Hepatocyte (in vitro differentiated cells): ENCODE data around the gene FOXA1. TPM values are rescaled to one million over a fixed set of nuclear protein-coding genes. Genes with fewer than 3 reads are reported as not detected.

Source experiments
- DNase-seq: peaks from one replicate; pipeline ENCODE4 v3.0.0-alpha.2; 2016; ENCODE audit warnings: low spot score
- H2AFZ ChIP-seq: fragments of 200-600 bp; sonication (generic); 2 replicates; pipeline ENCODE4 v1.6.0; 2016; ENCODE audit warnings: antibody characterized with exemption, mild to moderate bottlenecking
- H3K27ac ChIP-seq: fragments of 200-600 bp; sonication (generic); 2 replicates; pipeline ENCODE4 v1.5.1; 2016; ENCODE audit warnings: mild to moderate bottlenecking
- H3K27me3 ChIP-seq: fragments of 200-600 bp; sonication (generic); 2 replicates; pipeline ENCODE4 v1.6.1; 2016
- H3K36me3 ChIP-seq: fragments of 200-600 bp; sonication (generic); replicated peaks from 2 replicates; pipeline ENCODE4 v1.5.1; 2016; ENCODE audit warnings: low read depth; ENCODE audit not compliant: insufficient read depth
- H3K4me1 ChIP-seq: fragments of 200-600 bp; sonication (generic); 2 replicates; pipeline ENCODE4 v1.5.1; 2016; ENCODE audit warnings: mild to moderate bottlenecking, moderate library complexity; ENCODE audit not compliant: insufficient read depth
- H3K4me2 ChIP-seq: fragments of 200-600 bp; sonication (generic); 2 replicates; pipeline ENCODE4 v1.6.0; 2016
- H3K4me3 ChIP-seq: fragments of 200-600 bp; sonication (generic); 2 replicates; pipeline ENCODE4 v1.5.1; 2016; ENCODE audit warnings: mild to moderate bottlenecking
- H3K79me2 ChIP-seq: fragments of 200-600 bp; sonication (generic); 2 replicates; pipeline ENCODE4 v1.6.0; 2017; ENCODE audit warnings: mild to moderate bottlenecking
- H3K9me2 ChIP-seq: fragments of 200-600 bp; sonication (generic); replicated peaks from 2 replicates; pipeline ENCODE4 v1.6.0; 2017; ENCODE audit warnings: mild to moderate bottlenecking; ENCODE audit not compliant: insufficient read depth
- H3K9me3 ChIP-seq: fragments of 200-600 bp; sonication (generic); 2 replicates; pipeline ENCODE4 v1.5.1; 2016; ENCODE audit warnings: low read depth, mild to moderate bottlenecking
- H4K20me1 ChIP-seq: fragments of 200-600 bp; sonication (generic); 2 replicates; pipeline ENCODE4 v1.6.0; 2016; ENCODE audit warnings: mild to moderate bottlenecking; ENCODE audit not compliant: insufficient read depth, poor library complexity, severe bottlenecking
- CTCF ChIP-seq: fragments of 200-600 bp; sonication (generic); IDR thresholded peaks from 2 replicates; pipeline ENCODE4 v1.5.1; 2016; ENCODE audit warnings: antibody characterized with exemption, mild to moderate bottlenecking; ENCODE audit not compliant: poor library complexity
- EZH2 ChIP-seq: fragments of 200-600 bp; sonication (generic); IDR thresholded peaks from 2 replicates; pipeline ENCODE4 v1.6.1; 2016; ENCODE audit warnings: antibody characterized with exemption, mild to moderate bottlenecking, borderline replicate concordance
- EZH2phosphoT487 ChIP-seq: fragments of 200-600 bp; sonication (generic); IDR thresholded peaks from one replicate; pipeline ENCODE4 v1.6.1; 2018; ENCODE audit warnings: antibody characterized with exemption, mild to moderate bottlenecking, low read depth, moderate library complexity; ENCODE audit not compliant: unreplicated experiment, severe bottlenecking
- WGBS: methylation state at CpG from one replicate; pipeline ENCODE4 v1.1.6; 2016; ENCODE audit warnings: low lambda C conversion rate; ENCODE audit errors: missing lambda C conversion rate; 5-methylcytosine and 5-hydroxymethylcytosine counted together
- polyA plus RNA-seq: library from polyadenylated mRNA; unstranded; fragments of >200 nt; fragmentation: Nextera tagmentation; extraction: Ambion mirVana; gene quantifications from 2 replicates; pipeline ENCODE4 v1.2.1, GENCODE V29; 2016
- total RNA-seq: library from RNA; depleted of rRNA; stranded (reverse); fragments of >200 nt; gene quantifications from 2 replicates; pipeline ENCODE4 v1.2.3, GENCODE V29; 2014

The FOXA1 gene
- total and polyA plus RNA-seq, 2 experiments from 2014 or later = 85.7 to 89.2 TPM

DNA sequence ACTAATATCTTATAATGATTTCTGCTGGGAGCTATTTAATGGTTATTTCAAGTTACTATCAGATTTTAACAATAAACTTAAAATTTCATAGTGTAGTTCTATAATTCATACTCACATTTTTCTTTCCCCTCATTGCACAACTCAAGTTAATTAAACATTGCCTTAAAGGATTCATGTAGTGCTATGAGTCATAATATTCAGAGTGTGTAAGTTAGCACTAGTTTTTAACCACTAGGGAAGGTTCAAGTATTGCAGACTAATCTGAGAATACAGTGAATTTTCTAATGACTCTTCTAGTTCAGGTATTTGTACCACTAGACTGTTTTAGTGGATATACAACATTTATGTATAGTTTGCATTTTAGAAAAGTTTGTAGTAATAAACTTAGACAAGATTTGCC lies 49.9 kb downstream of the FOXA1 start:
- Histone ChIP-seq H3K9me2 (no peaks in the 10 kb centered on the region), H3K27ac (no peak overlapping the region), H3K9me3 (no peaks in the 10 kb centered on the region), H3K36me3 (no peaks in the 10 kb centered on the region), H3K4me3 (no peak overlapping the region), H2AFZ (no peak overlapping the region), H4K20me1 (no peaks in the 10 kb centered on the region), H3K4me2 (no peak overlapping the region), H3K27me3 (no peaks in the 10 kb centered on the region), H3K79me2 (no peaks in the 10 kb centered on the region), H3K4me1 (peaks cover 13% of the 10 kb centered on the region)
- no peak for TF ChIP-seq CTCF
- no peak for TF ChIP-seq EZH2phosphoT487
- no peak for TF ChIP-seq EZH2
- no peak for DNase-seq

GRCh38 chr14:37544407-37544806 lies 50.6 kb downstream of the FOXA1 start:
- Histone ChIP-seq H4K20me1 (no peaks in the 10 kb centered on the region), H3K36me3 (no peaks in the 10 kb centered on the region), H3K79me2 (no peaks in the 10 kb centered on the region), H3K9me3 (no peaks in the 10 kb centered on the region), H3K4me2 (no peak overlapping the region), H2AFZ (no peak overlapping the region), H3K9me2 (no peaks in the 10 kb centered on the region), H3K4me1 (peaks cover 13% of the 10 kb centered on the region), H3K27ac (no peak overlapping the region), H3K4me3 (no peak overlapping the region), H3K27me3 (no peaks in the 10 kb centered on the region)
- no peak for DNase-seq
- 72% methylated on average over 2 of the region's 2 CpGs for WGBS
- TF ChIP-seq CTCF (no peak), EZH2 (no peak), EZH2phosphoT487 (no peak)

DNA sequence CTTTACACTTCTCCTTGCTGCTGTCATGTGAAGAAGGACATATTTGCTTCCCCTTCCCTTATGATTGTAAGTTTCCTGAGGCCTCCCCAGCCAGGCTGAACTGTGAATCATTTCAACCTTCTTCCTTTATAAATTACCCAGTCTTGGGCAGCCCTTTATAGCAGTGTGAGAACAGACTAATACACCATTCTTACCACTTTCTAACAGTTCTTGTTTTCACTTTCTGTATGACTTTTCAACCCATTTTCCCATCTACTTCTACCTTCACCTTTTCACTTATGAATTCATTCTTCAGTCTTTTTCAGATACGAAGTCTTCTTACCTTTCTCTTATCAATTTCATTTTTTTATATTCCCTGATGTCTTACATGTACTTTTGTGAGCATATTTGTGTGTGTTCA lies 55.1 kb downstream of the FOXA1 start:
- H3K9me2 ChIP-seq = no peaks in the 10 kb centered on the region
- TF ChIP-seq EZH2 = no peak
- no peak overlapping the region for H3K4me3 ChIP-seq
- no peaks in the 10 kb centered on the region for H3K36me3 ChIP-seq
- H4K20me1 ChIP-seq = no peaks in the 10 kb centered on the region
- no peak overlapping the region for H3K4me2 ChIP-seq
- 94% methylated on average over 1 of the region's 1 CpG for WGBS
- no peak overlapping the region for H3K27ac ChIP-seq
- no peak for DNase-seq
- no peaks in the 10 kb centered on the region for H3K4me1 ChIP-seq
- no peak overlapping the region for H2AFZ ChIP-seq
- H3K79me2 ChIP-seq = no peaks in the 10 kb centered on the region
- no peaks in the 10 kb centered on the region for H3K9me3 ChIP-seq
- H3K27me3 ChIP-seq = no peaks in the 10 kb centered on the region

Other genes starting within 250 kb of the FOXA1 start
- gene TTC6, start 380 bp upstream of the FOXA1 start, total RNA-seq = 20.1 and 20.8 TPM in 2 replicates
- 6.4 and 8.8 TPM in 2 replicates for gene TTC6, start 380 bp upstream of the FOXA1 start, polyA plus RNA-seq